LNCAP (cell line): ENCODE data around the gene DDX1.

Experiments
- CTCF ChIP-seq: fragments of 450-650 bp; IDR thresholded peaks from 2 replicates; pipeline ENCODE4 v1.5.1; 2017; ENCODE audit warnings: mild to moderate bottlenecking

Gene DDX1

GRCh38 chr2:15616850-15617777, 25.4 kb downstream of the DDX1 start:
- no peak for TF ChIP-seq CTCF

GRCh38 chr2:15617778-15618448, 26.2 kb downstream of the DDX1 start:
- TF ChIP-seq CTCF: no peak

GRCh38 chr2:15618449-15618855, 26.8 kb downstream of the DDX1 start:
- TF ChIP-seq CTCF: no peak

GRCh38 chr2:15619076-15619475, 27.4 kb downstream of the DDX1 start:
- no peak for TF ChIP-seq CTCF

GRCh38 chr2:15619510-15619909, 27.8 kb downstream of the DDX1 start:
- TF ChIP-seq CTCF: no peak

GRCh38 chr2:15619938-15620337, 28.3 kb downstream of the DDX1 start:
- TF ChIP-seq CTCF: no peak

GRCh38 chr2:15620340-15620739, 28.7 kb downstream of the DDX1 start:
- no peak for TF ChIP-seq CTCF
